ENCODE results near the gene PLPP4.

- TF ChIP-seq CTCF (IDR thresholded peaks at IDR 0.05) (no peak), POLR2A (IDR thresholded peaks at IDR 0.05) (no peak)
Observed at GRCh38 chr10:120555436-120555835, 98.4 kb downstream of the PLPP4 start.

Measured in prostate gland (tissue), 2 donors.